OCI-LY3 (cell line): ENCODE results near the gene HYLS1.

ENCODE experiments used
- H2AFZ ChIP-seq: fragments of 200-600, 300-600 bp; shearing (Covaris generic); 2 replicates; pipeline ENCODE4 v1.6.0; 2014; ENCODE audit warnings: antibody characterized with exemption, low read depth, low read length
- H3K27ac ChIP-seq: fragments of 200-600, 300-600 bp; sonication (generic); 2 replicates; pipeline ENCODE4 v1.5.1; 2014; ENCODE audit warnings: mild to moderate bottlenecking, low read length, moderate library complexity, mixed read lengths
- H3K27me3 ChIP-seq: fragments of 200-600, 300-600 bp; sonication (generic); 2 replicates; pipeline ENCODE4 v1.6.1; 2014; ENCODE audit warnings: low read depth, low read length, mixed read lengths
- H3K36me3 ChIP-seq: fragments of 200-600, 300-600 bp; sonication (generic); replicated peaks from 2 replicates; pipeline ENCODE3; 2014; ENCODE audit warnings: low read depth, low read length, mixed read lengths
- H3K4me1 ChIP-seq: fragments of 300-600, 200-600 bp; sonication (generic); 2 replicates; pipeline ENCODE4 v1.6.1; 2014; ENCODE audit warnings: low read length, mixed read lengths
- H3K4me2 ChIP-seq: fragments of 200-600, 300-600 bp; sonication (generic); 2 replicates; pipeline ENCODE4 v1.6.1; 2014; ENCODE audit warnings: low read length, mixed read lengths
- H3K4me3 ChIP-seq: fragments of 300-600, 200-600 bp; sonication (generic); 2 replicates; pipeline ENCODE4 v1.5.1; 2014; ENCODE audit warnings: antibody characterized with exemption, mild to moderate bottlenecking, low read length, moderate library complexity
- H3K79me2 ChIP-seq: fragments of 300-600, 200-600 bp; shearing (Covaris generic); 2 replicates; pipeline ENCODE4 v1.6.1; 2014; ENCODE audit warnings: mild to moderate bottlenecking, low read length, mixed read lengths
- H3K9ac ChIP-seq: fragments of 300-600, 200-600 bp; shearing (Covaris generic); 2 replicates; pipeline ENCODE4 v1.6.0; 2014; ENCODE audit warnings: mild to moderate bottlenecking, low read length, moderate library complexity
- H3K9me3 ChIP-seq: fragments of 200-600, 300-600 bp; shearing (Covaris generic); 2 replicates; pipeline ENCODE4 v1.6.1; 2014; ENCODE audit warnings: low read length, mixed read lengths; ENCODE audit not compliant: insufficient read depth
- H4K20me1 ChIP-seq: fragments of 200-600, 300-600 bp; sonication (generic); 2 replicates; pipeline ENCODE4 v1.6.1; 2016; ENCODE audit warnings: low read length, mixed read lengths; ENCODE audit not compliant: insufficient read depth
- EZH2phosphoT487 ChIP-seq: fragments of 200-600 bp; shearing (Covaris generic); IDR thresholded peaks from 2 replicates; pipeline ENCODE4 v1.6.1; 2018; ENCODE audit warnings: antibody characterized with exemption, mixed run types, low read depth
- TF ChIP-seq, protein P1 (sequence below): fragments of 200-600, 300-600 bp; sonication (generic); IDR thresholded peaks from 2 replicates; pipeline ENCODE4 v1.5.1; 2014; ENCODE audit warnings: antibody characterized with exemption, low read length, low read depth

HYLS1 gene

GRCh38 chr11:125890447-125891100 lies 3.1 kb downstream of the HYLS1 start:
- Histone ChIP-seq H3K27ac (no peak overlapping the region), H3K4me1 (peaks cover 12% of the 10 kb centered on the region; the same call in 1 of the 2 replicates), H3K36me3 (peaks cover 45% of the 10 kb centered on the region), H3K4me3 (no peak overlapping the region), H3K4me2 (no peak overlapping the region), H4K20me1 (peaks cover 6% of the 10 kb centered on the region; the same call in 1 of the 2 replicates), H2AFZ (no peak overlapping the region), H3K9ac (no peak overlapping the region), H3K79me2 (peaks cover 72% of the 10 kb centered on the region), H3K27me3 (no peaks in the 10 kb centered on the region), H3K9me3 (no peaks in the 10 kb centered on the region)
- TF ChIP-seq, protein P1, sequence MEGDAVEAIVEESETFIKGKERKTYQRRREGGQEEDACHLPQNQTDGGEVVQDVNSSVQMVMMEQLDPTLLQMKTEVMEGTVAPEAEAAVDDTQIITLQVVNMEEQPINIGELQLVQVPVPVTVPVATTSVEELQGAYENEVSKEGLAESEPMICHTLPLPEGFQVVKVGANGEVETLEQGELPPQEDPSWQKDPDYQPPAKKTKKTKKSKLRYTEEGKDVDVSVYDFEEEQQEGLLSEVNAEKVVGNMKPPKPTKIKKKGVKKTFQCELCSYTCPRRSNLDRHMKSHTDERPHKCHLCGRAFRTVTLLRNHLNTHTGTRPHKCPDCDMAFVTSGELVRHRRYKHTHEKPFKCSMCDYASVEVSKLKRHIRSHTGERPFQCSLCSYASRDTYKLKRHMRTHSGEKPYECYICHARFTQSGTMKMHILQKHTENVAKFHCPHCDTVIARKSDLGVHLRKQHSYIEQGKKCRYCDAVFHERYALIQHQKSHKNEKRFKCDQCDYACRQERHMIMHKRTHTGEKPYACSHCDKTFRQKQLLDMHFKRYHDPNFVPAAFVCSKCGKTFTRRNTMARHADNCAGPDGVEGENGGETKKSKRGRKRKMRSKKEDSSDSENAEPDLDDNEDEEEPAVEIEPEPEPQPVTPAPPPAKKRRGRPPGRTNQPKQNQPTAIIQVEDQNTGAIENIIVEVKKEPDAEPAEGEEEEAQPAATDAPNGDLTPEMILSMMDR: no peak
- no peak for TF ChIP-seq EZH2phosphoT487

GRCh38 chr11:125892071-125892470 lies 4.6 kb downstream of the HYLS1 start:
- Histone ChIP-seq H4K20me1 (peaks cover 6% of the 10 kb centered on the region; the same call in 1 of the 2 replicates), H3K4me1 (peaks cover 4% of the 10 kb centered on the region; the same call in 1 of the 2 replicates), H3K4me2 (no peak overlapping the region), H3K9me3 (no peaks in the 10 kb centered on the region), H2AFZ (no peak overlapping the region), H3K79me2 (peaks cover 84% of the 10 kb centered on the region), H3K27ac (no peak overlapping the region), H3K36me3 (peaks cover 53% of the 10 kb centered on the region), H3K4me3 (no peak overlapping the region), H3K27me3 (no peaks in the 10 kb centered on the region), H3K9ac (no peak overlapping the region)
- TF ChIP-seq, protein P1: no peak
- TF ChIP-seq EZH2phosphoT487: no peak

DNA sequence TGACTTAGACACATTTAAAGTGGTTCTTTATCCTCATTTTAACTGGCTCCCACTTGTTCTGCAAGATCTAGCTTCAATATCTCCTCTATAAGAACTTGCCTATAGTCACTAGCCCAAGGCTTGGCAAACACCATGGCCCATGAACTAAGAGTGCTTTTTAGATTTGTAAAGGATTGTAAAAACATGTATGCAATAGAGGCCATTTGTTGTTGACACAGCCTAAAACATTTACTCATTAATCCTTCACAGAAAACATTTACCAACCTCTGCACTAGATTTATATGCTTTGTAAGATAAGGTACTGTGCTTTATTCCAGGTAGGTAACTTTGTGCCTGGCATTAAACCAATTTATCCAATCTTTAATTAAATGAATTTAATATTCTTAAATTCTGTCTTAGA lies 5.5 kb downstream of the HYLS1 start:
- no peak overlapping the region for H3K4me3 ChIP-seq
- no peak overlapping the region for H2AFZ ChIP-seq
- H3K9me3 ChIP-seq: no peaks in the 10 kb centered on the region
- TF ChIP-seq, protein P1: no peak
- no peak for TF ChIP-seq EZH2phosphoT487
- peaks cover 58% of the 10 kb centered on the region for H3K36me3 ChIP-seq
- peaks cover 10% of the 10 kb centered on the region; the same call in 1 of the 2 replicates for H4K20me1 ChIP-seq
- H3K4me2 ChIP-seq: no peak overlapping the region
- H3K79me2 ChIP-seq: peaks cover 92% of the 10 kb centered on the region
- no peak overlapping the region for H3K9ac ChIP-seq
- no peak overlapping the region for H3K27ac ChIP-seq
- peaks cover 2% of the 10 kb centered on the region; the same call in 1 of the 2 replicates for H3K4me1 ChIP-seq
- H3K27me3 ChIP-seq: no peaks in the 10 kb centered on the region

DNA sequence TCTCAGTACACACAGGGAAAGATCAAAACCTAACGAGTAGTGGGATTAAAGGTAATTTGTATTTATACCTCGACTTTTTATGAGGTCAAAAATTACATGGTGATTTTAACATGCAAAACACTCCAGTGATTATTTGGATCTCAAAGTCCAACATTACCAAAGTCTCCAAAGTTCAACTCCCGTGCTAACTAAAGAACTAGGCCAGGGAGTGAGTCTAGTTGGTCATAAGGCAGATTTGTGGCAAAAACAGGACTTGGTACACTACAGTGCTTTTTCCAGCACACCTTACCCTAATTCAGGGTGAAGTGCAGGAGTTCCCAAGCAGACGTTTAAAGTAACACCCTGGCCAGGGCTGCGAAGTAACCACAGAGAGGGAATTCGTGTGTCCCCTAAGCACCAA lies 14.4 kb downstream of the HYLS1 start:
- H3K27ac ChIP-seq: no peak overlapping the region
- H3K4me2 ChIP-seq: peak overlapping the region; percentile 69; the same call in 1 of the 2 replicates

More for the DNA sequence above, 14.4 kb downstream of the HYLS1 start:
- H3K9me3 ChIP-seq: no peaks in the 10 kb centered on the region
- H3K79me2 ChIP-seq: peaks cover 48% of the 10 kb centered on the region
- no peak overlapping the region for H2AFZ ChIP-seq
- peaks cover 29% of the 10 kb centered on the region for H3K36me3 ChIP-seq
- peaks cover 4% of the 10 kb centered on the region; the same call in 1 of the 2 replicates for H4K20me1 ChIP-seq
- TF ChIP-seq, protein P1: no peak
- no peak for TF ChIP-seq EZH2phosphoT487
- peak overlapping the region; percentile 96; the same call in 1 of the 2 replicates for H3K4me3 ChIP-seq
- 0 out of 2 replicates have a peak, but pooled peaks cover 2% of the 10 kb centered on the region for H3K27me3 ChIP-seq
- peaks cover 4% of the 10 kb centered on the region for H3K4me1 ChIP-seq
- H3K9ac ChIP-seq: no peak overlapping the region
